Caco-2 (cell line): Measurements from ENCODE around the gene PHACTR1. TPM values are rescaled to one million over a fixed set of nuclear protein-coding genes. Genes with fewer than 3 reads are reported as not detected.

Experiments used
- BruUV-seq: library from RNA; stranded (reverse); fragments of 400-500 nt; replicated peaks from 2 replicates; lab custom pipeline; 2021; lab: Mats Ljungman, UMichigan
- CTCF ChIA-PET: fragments of 300-600 bp; sonication (Branson Sonifier 250); formaldehyde crosslinking; loops from one replicate; lab custom pipeline; 2022; ENCODE audit warnings: antibody characterized with exemption; lab: Charles Lee
- POLR2A ChIA-PET: fragments of 300-600 bp; sonication (Branson Sonifier 250); formaldehyde crosslinking; loops from one replicate; lab custom pipeline; 2022; ENCODE audit warnings: antibody characterized with exemption; lab: Charles Lee
- DNase-seq, 2 experiments: peaks; one replicate each; pipeline versions ENCODE4 v3.0.0 to v3.0.0-alpha.2; 2020 to 2022
- H3K27me3 ChIP-seq: replicated peaks from 2 replicates; pipeline ENCODE4 v1.6.0; 2011; ENCODE audit warnings: low read length; ENCODE audit not compliant: control insufficient read depth, insufficient read depth
- H3K36me3 ChIP-seq: 2 replicates; pipeline ENCODE4 v1.5.1; 2011; ENCODE audit warnings: low read length; ENCODE audit not compliant: control insufficient read depth, insufficient read depth
- H3K4me1 ChIP-seq: fragments of 250-450 bp; sonication (Bioruptor Pico); 2 replicates; pipeline ENCODE4 v1.5.1; 2020; ENCODE audit warnings: mild to moderate bottlenecking
- H3K4me3 ChIP-seq: 2 replicates; pipeline ENCODE4 v1.5.1; 2011; ENCODE audit warnings: low read depth, mild to moderate bottlenecking, control low read depth, low read length
- H3K9me3 ChIP-seq: fragments of 250-450 bp; sonication (Bioruptor Pico); 2 replicates; pipeline ENCODE4 v1.5.1; 2020; ENCODE audit warnings: mild to moderate bottlenecking, moderate library complexity
- H3K27ac Mint-ChIP-seq: one replicate; pipeline ENCODE4 v1.8.0; 2022; ENCODE audit warnings: mixed read lengths; ENCODE audit not compliant: unreplicated experiment
- H3K27me3 Mint-ChIP-seq: one replicate; pipeline ENCODE4 v1.8.0; 2022; ENCODE audit warnings: mixed read lengths; ENCODE audit not compliant: insufficient read depth, unreplicated experiment
- H3K36me3 Mint-ChIP-seq: one replicate; pipeline ENCODE4 v1.8.0; 2022; ENCODE audit warnings: mild to moderate bottlenecking, mixed read lengths; ENCODE audit not compliant: insufficient read depth, unreplicated experiment
- H3K4me1 Mint-ChIP-seq: one replicate; pipeline ENCODE4 v1.8.0; 2022; ENCODE audit warnings: low read depth, mixed read lengths; ENCODE audit not compliant: unreplicated experiment
- H3K4me3 Mint-ChIP-seq: one replicate; pipeline ENCODE4 v1.8.0; 2022; ENCODE audit warnings: mild to moderate bottlenecking, moderate library complexity, mixed read lengths; ENCODE audit not compliant: unreplicated experiment
- H3K9me3 Mint-ChIP-seq: one replicate; pipeline ENCODE4 v1.8.0; 2022; ENCODE audit warnings: mixed read lengths; ENCODE audit not compliant: unreplicated experiment
- intact Hi-C: fragments of 100-400 bp; cut with micrococcal nuclease; formaldehyde crosslinking; loops from one replicate; pipeline ENCODE4 v1.10.0; 2022; ENCODE audit not compliant: unreplicated experiment
- total RNA-seq: library from RNA; stranded (reverse); gene quantifications from 2 replicates; pipeline ENCODE4 v1.2.3, GENCODE V29; 2022
- TF ChIP-seq, protein P1 (sequence below), 2 experiments: fragments of 200-600 bp in 1 of 2; IDR thresholded peaks; 1 replicate in 1 of 2; 2 replicates in 1 of 2; pipeline versions ENCODE4 v1.5.1 to v1.8.0; 2011 to 2022; ENCODE audit warnings: antibody characterized with exemption in 1 of 2, control low read depth in 1 of 2, inconsistent platforms in 1 of 2, low read depth in 1 of 2, low read length in 1 of 2, mild to moderate bottlenecking in 1 of 2, moderate library complexity in 1 of 2; ENCODE audit not compliant: insufficient read depth in 1 of 2, severe bottlenecking in 1 of 2, unreplicated experiment in 1 of 2

Gene PHACTR1
- total RNA-seq, 1 experiment from 2014 or later = 0.41 TPM

DNA sequence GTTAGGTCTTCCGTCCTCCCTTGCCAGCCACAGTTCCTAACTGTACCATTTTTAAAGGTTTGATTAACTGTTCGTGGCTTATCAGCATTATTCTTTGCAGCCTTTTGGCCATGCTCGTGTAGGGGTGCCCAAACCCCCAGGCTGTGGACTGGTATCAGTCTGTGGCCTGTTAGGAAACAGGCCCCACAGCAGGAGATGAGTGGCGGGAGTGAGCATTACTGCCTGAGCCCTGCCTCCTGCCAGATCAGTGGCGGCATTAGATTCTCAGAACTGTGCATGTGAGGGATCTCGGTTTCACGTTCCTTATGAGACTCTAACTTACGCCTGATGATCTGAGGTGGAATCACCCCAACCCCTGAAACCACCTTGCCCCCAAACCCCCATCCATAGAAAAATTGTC is 532.4 kb downstream of the PHACTR1 start:
- H3K27ac Mint-ChIP-seq = no peak overlapping the region
- POLR2A ChIA-PET = no interaction called here
- CTCF ChIA-PET = no interaction called here

DNA sequence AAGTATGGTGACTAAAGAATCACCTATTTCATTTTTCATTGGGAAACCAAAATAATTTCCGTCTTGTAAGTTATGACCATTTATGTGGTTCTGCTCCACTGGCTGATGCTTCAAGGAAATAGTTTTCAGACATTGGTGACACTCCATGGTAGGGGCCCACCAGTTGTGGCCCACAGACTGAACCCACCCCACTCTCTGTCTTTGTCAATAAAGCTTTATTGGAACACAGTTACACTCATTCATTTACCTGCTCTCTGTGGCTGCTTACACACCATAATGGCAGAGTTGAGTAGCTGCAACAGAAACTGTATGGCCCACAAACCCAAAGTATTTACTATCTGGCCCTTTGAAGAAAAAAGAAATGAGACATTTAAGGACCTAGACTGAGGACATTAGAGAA is 533.2 kb downstream of the PHACTR1 start:
- no TSS peak for BruUV-seq
- Mint-ChIP-seq H3K9me3 (no peaks in the 10 kb centered on the region), H3K4me1 (peaks cover 12% of the 10 kb centered on the region), H3K4me3 (no peak overlapping the region), H3K36me3 (no peaks in the 10 kb centered on the region), H3K27me3 (no peaks in the 10 kb centered on the region), H3K27ac (no peak overlapping the region)
- TF ChIP-seq, protein P1, sequence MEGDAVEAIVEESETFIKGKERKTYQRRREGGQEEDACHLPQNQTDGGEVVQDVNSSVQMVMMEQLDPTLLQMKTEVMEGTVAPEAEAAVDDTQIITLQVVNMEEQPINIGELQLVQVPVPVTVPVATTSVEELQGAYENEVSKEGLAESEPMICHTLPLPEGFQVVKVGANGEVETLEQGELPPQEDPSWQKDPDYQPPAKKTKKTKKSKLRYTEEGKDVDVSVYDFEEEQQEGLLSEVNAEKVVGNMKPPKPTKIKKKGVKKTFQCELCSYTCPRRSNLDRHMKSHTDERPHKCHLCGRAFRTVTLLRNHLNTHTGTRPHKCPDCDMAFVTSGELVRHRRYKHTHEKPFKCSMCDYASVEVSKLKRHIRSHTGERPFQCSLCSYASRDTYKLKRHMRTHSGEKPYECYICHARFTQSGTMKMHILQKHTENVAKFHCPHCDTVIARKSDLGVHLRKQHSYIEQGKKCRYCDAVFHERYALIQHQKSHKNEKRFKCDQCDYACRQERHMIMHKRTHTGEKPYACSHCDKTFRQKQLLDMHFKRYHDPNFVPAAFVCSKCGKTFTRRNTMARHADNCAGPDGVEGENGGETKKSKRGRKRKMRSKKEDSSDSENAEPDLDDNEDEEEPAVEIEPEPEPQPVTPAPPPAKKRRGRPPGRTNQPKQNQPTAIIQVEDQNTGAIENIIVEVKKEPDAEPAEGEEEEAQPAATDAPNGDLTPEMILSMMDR (IDR thresholded peaks at IDR 0.05; ENCODE audit: insufficient read depth in 1 of 2, low read depth in 1 of 2, low read length in 1 of 2, severe bottlenecking in 1 of 2, unreplicated experiment in 1 of 2) = no peak
- intact Hi-C loops = no loop called here
- Histone ChIP-seq H3K36me3 (no peaks in the 10 kb centered on the region), H3K4me1 (no peaks in the 10 kb centered on the region), H3K9me3 (no peaks in the 10 kb centered on the region), H3K27me3 (no peaks in the 10 kb centered on the region), H3K4me3 (no peak overlapping the region)
- CTCF ChIA-PET = no interaction called here
- POLR2A ChIA-PET = no interaction called here
- no peak for DNase-seq

More for the DNA sequence above, 532.4 kb downstream of the PHACTR1 start:
- no peaks in the 10 kb centered on the region for H3K27me3 Mint-ChIP-seq
- H3K4me1 Mint-ChIP-seq = peaks cover 12% of the 10 kb centered on the region
- no peaks in the 10 kb centered on the region for H3K27me3 ChIP-seq
- no peaks in the 10 kb centered on the region for H3K36me3 Mint-ChIP-seq
- no peak for DNase-seq
- BruUV-seq = no TSS peak
- H3K4me3 ChIP-seq = no peak overlapping the region
- H3K4me1 ChIP-seq = no peaks in the 10 kb centered on the region
- H3K9me3 Mint-ChIP-seq = no peaks in the 10 kb centered on the region
- no peaks in the 10 kb centered on the region for H3K36me3 ChIP-seq
- H3K9me3 ChIP-seq = no peaks in the 10 kb centered on the region
- no peak overlapping the region for H3K4me3 Mint-ChIP-seq
- intact Hi-C loops = no loop called here
- TF ChIP-seq, protein P1 (IDR thresholded peaks at IDR 0.05; ENCODE audit: insufficient read depth in 1 of 2, low read depth in 1 of 2, low read length in 1 of 2, severe bottlenecking in 1 of 2, unreplicated experiment in 1 of 2) = no peak

DNA sequence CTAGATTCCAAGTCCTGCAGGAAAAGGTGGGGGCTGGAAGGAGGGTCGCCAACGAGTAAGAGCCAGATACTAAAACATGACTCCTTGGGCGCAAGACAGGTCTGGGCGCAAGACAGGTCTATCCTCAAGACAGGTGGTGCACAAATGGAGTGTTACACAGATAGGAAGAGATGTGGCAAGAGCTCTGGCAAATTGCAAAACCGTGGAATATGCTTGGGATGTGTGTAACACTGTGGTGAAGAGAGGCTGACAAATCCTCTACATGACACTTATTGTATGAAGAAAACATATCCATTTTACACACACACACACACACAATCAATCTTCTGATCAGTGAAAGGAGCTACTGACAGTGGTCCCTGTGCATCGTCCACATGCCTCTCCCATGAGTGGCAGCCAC is 534.1 kb downstream of the PHACTR1 start:
- Mint-ChIP-seq H3K4me3 (no peak overlapping the region), H3K27me3 (no peaks in the 10 kb centered on the region), H3K36me3 (no peaks in the 10 kb centered on the region), H3K4me1 (peaks cover 12% of the 10 kb centered on the region), H3K27ac (no peak overlapping the region), H3K9me3 (no peaks in the 10 kb centered on the region)
- no TSS peak for BruUV-seq
- H3K9me3 ChIP-seq = no peaks in the 10 kb centered on the region
- no peak for DNase-seq
- ChIA-PET POLR2A (no interaction called here), CTCF (no interaction called here)
- intact Hi-C loops = no loop called here
- H3K4me1 ChIP-seq = no peaks in the 10 kb centered on the region
- H3K4me3 ChIP-seq = no peak overlapping the region
- TF ChIP-seq, protein P1 (IDR thresholded peaks at IDR 0.05; ENCODE audit: insufficient read depth in 1 of 2, low read depth in 1 of 2, low read length in 1 of 2, severe bottlenecking in 1 of 2, unreplicated experiment in 1 of 2) = no peak
- H3K36me3 ChIP-seq = no peaks in the 10 kb centered on the region
- no peaks in the 10 kb centered on the region for H3K27me3 ChIP-seq
